GM23338 (cell line): Measurements from ENCODE around the gene SYNE1. TPM values are rescaled to one million over a fixed set of nuclear protein-coding genes. Genes with fewer than 3 reads are reported as not detected.

Experiments used
- ATAC-seq: fragments of 200-7000 bp; cut with Tn5 transposase; 3 replicates; pipeline ENCODE4 v1.9.1; 2020
- DNase-seq: peaks from one replicate; pipeline ENCODE4 v3.0.0-alpha.2; 2015; ENCODE audit warnings: low spot score
- H2AFZ ChIP-seq: fragments of 200-600 bp; sonication (generic); 2 replicates; pipeline ENCODE4 v1.8.0; 2016; ENCODE audit warnings: antibody characterized with exemption, mild to moderate bottlenecking, moderate library complexity
- H3F3A ChIP-seq: fragments of 200-600 bp; sonication (generic); replicated peaks from 2 replicates; pipeline ENCODE4 v1.8.0; 2017; ENCODE audit warnings: antibody characterized with exemption, mixed run types, low read depth
- H3K27ac ChIP-seq: fragments of 200-600 bp; sonication (generic); 2 replicates; pipeline ENCODE4 v1.6.1; 2016; ENCODE audit warnings: low read depth
- H3K27me3 ChIP-seq: fragments of 200-600 bp; sonication (generic); 2 replicates; pipeline ENCODE4 v1.8.0; 2016; ENCODE audit warnings: mild to moderate bottlenecking, mixed run types, moderate library complexity; ENCODE audit not compliant: insufficient read depth
- H3K36me3 ChIP-seq: fragments of 200-600 bp; sonication (generic); 2 replicates; pipeline ENCODE4 v1.8.0; 2016; ENCODE audit warnings: mild to moderate bottlenecking; ENCODE audit not compliant: insufficient read depth
- H3K4me1 ChIP-seq: fragments of 200-600 bp; sonication (generic); 2 replicates; pipeline ENCODE4 v1.8.0; 2016; ENCODE audit warnings: mild to moderate bottlenecking, moderate library complexity; ENCODE audit not compliant: insufficient read depth
- H3K4me2 ChIP-seq: fragments of 200-600 bp; sonication (generic); 2 replicates; pipeline ENCODE4 v1.7.1; 2017; ENCODE audit warnings: mixed run types
- H3K4me3 ChIP-seq: fragments of 200-600 bp; sonication (generic); 2 replicates; pipeline ENCODE4 v1.6.1; 2016; ENCODE audit warnings: mixed run types
- H3K79me2 ChIP-seq: fragments of 200-600 bp; sonication (generic); replicated peaks from 2 replicates; pipeline ENCODE4 v1.8.0; 2017; ENCODE audit warnings: mild to moderate bottlenecking; ENCODE audit not compliant: insufficient read depth
- H3K9me2 ChIP-seq: fragments of 200-600 bp; sonication (generic); 2 replicates; pipeline ENCODE4 v1.8.0; 2017; ENCODE audit not compliant: insufficient read depth
- H4K20me1 ChIP-seq: fragments of 200-600 bp; sonication (generic); replicated peaks from 2 replicates; pipeline ENCODE4 v1.8.0; 2017; ENCODE audit warnings: mild to moderate bottlenecking; ENCODE audit not compliant: insufficient read depth
- H3K27ac Mint-ChIP-seq: 2 replicates; pipeline ENCODE4 v1.8.0; 2020; ENCODE audit warnings: inconsistent platforms, mild to moderate bottlenecking, moderate library complexity, mixed read lengths
- H3K27me3 Mint-ChIP-seq: 3 replicates; pipeline ENCODE4 v1.8.0; 2022; ENCODE audit warnings: low read depth, mild to moderate bottlenecking, moderate library complexity, mixed read lengths, inconsistent platforms; ENCODE audit not compliant: insufficient read depth, poor library complexity
- H3K36me3 Mint-ChIP-seq: 3 replicates; pipeline ENCODE4 v1.8.0; 2021; ENCODE audit warnings: low read depth, mild to moderate bottlenecking, inconsistent platforms, moderate library complexity, mixed read lengths
- H3K4me1 Mint-ChIP-seq: 3 replicates; pipeline ENCODE4 v1.8.0; 2020; ENCODE audit warnings: mild to moderate bottlenecking, inconsistent platforms, mixed read lengths
- H3K4me3 Mint-ChIP-seq: 3 replicates; pipeline ENCODE4 v1.8.0; 2021; ENCODE audit warnings: moderate library complexity, mild to moderate bottlenecking, inconsistent platforms, mixed read lengths
- H3K9me3 Mint-ChIP-seq: 3 replicates; pipeline ENCODE4 v1.8.0; 2020; ENCODE audit warnings: moderate library complexity, mild to moderate bottlenecking, inconsistent platforms, mixed read lengths
- CREB1 ChIP-seq: fragments of 250-450 bp; sonication (Bioruptor Pico); IDR thresholded peaks from 2 replicates; pipeline ENCODE4 v1.5.0; 2020; ENCODE audit warnings: low read depth, mild to moderate bottlenecking, moderate library complexity
- CTCF ChIP-seq, 2 experiments: fragments of 200-600 bp in 1 of 2; sonication (generic) in 1 of 2; conservative IDR thresholded peaks; 2 replicates each; pipeline versions ENCODE4 v1.5.1 to v1.6.1; 2016 to 2017; ENCODE audit warnings: antibody characterized with exemption in 2 of 2, low read depth in 2 of 2, mild to moderate bottlenecking in 2 of 2, moderate library complexity in 1 of 2
- ETS1 ChIP-seq: IDR thresholded peaks from 2 replicates; pipeline ENCODE4 v1.6.1; 2016; ENCODE audit warnings: antibody characterized with exemption
- EZH2 ChIP-seq: fragments of 200-600 bp; sonication (generic); IDR thresholded peaks from one replicate; pipeline ENCODE4 v1.8.0; 2017; ENCODE audit warnings: antibody characterized with exemption, mild to moderate bottlenecking, low read depth; ENCODE audit not compliant: unreplicated experiment
- EZH2phosphoT487 ChIP-seq: fragments of 200-600 bp; sonication (generic); IDR thresholded peaks from one replicate; pipeline ENCODE4 v1.8.1; 2018; ENCODE audit warnings: antibody characterized with exemption; ENCODE audit not compliant: unreplicated experiment
- JUNB ChIP-seq: IDR thresholded peaks from one replicate; pipeline ENCODE4 v1.6.1; 2016; ENCODE audit warnings: antibody characterized with exemption; ENCODE audit not compliant: unreplicated experiment
- NANOG ChIP-seq: IDR thresholded peaks from 2 replicates; pipeline ENCODE4 v1.6.1; 2016; ENCODE audit warnings: antibody characterized with exemption, borderline replicate concordance
- POLR2AphosphoS5 ChIP-seq: IDR thresholded peaks from 2 replicates; pipeline ENCODE4 v1.6.1; 2016; ENCODE audit warnings: antibody characterized with exemption, low read depth
- REST ChIP-seq: IDR thresholded peaks from one replicate; pipeline ENCODE4 v1.6.1; 2018; ENCODE audit warnings: antibody characterized with exemption; ENCODE audit not compliant: unreplicated experiment
- STAT1 ChIP-seq: IDR thresholded peaks from one replicate; pipeline ENCODE4 v1.6.1; 2016; ENCODE audit warnings: antibody characterized with exemption; ENCODE audit not compliant: unreplicated experiment
- ZNF114 ChIP-seq: fragments of 250-450 bp; sonication (Bioruptor Pico); IDR thresholded peaks from 2 replicates; pipeline ENCODE4 v1.5.0; 2020; ENCODE audit warnings: mild to moderate bottlenecking, moderate library complexity
- ZNF331 ChIP-seq: fragments of 250-450 bp; sonication (Bioruptor Pico); IDR thresholded peaks from 2 replicates; pipeline ENCODE4 v1.5.0; 2020; ENCODE audit warnings: low read depth, mild to moderate bottlenecking, moderate library complexity
- ZNF462 ChIP-seq: fragments of 250-450 bp; sonication (Bioruptor Pico); IDR thresholded peaks from 2 replicates; pipeline ENCODE4 v1.5.0; 2020; ENCODE audit warnings: mild to moderate bottlenecking, moderate library complexity
- polyA plus RNA-seq: library from polyadenylated mRNA; unstranded; fragments of >200 nt; fragmentation: Nextera tagmentation; extraction: Ambion mirVana; gene quantifications from 2 replicates; pipeline ENCODE4 v1.2.1, GENCODE V29; 2016
- total RNA-seq: library from RNA; depleted of rRNA; stranded (reverse); fragments of >200 nt; shearing (Covaris generic); gene quantifications from 2 replicates; pipeline ENCODE4 v1.2.3, GENCODE V29; 2014

Gene SYNE1
- total and polyA plus RNA-seq, 2 experiments from 2014 or later, result 3.9 to 13.6 TPM

- no peaks in the 10 kb centered on the region for H3K4me1 ChIP-seq
- H3K4me3 Mint-ChIP-seq, result no peak overlapping the region
- H4K20me1 ChIP-seq, result no peaks in the 10 kb centered on the region
- H3K79me2 ChIP-seq, result no peaks in the 10 kb centered on the region
- H3K27ac ChIP-seq, result no peak overlapping the region
- TF ChIP-seq CREB1 (CRISPR knock-in tag) (no peak), POLR2AphosphoS5 (no peak), ETS1 (no peak), ZNF114 (CRISPR knock-in tag) (no peak), CTCF (conservative IDR thresholded peaks at IDR 0.05; ENCODE audit: low read depth in 2 of 2) (no peak), ZNF331 (CRISPR knock-in tag) (no peak), EZH2 (no peak), NANOG (no peak), ZNF462 (CRISPR knock-in tag) (no peak), JUNB (no peak), REST (no peak), EZH2phosphoT487 (no peak), STAT1 (no peak)
- H3K9me3 Mint-ChIP-seq, result peaks cover 3% of the 10 kb centered on the region; the same call in 1 of the 3 replicates
- H2AFZ ChIP-seq, result no peak overlapping the region
- no peaks in the 10 kb centered on the region for H3K4me1 Mint-ChIP-seq
- no peak for ATAC-seq
- H3K36me3 ChIP-seq, result no peaks in the 10 kb centered on the region
- no peak overlapping the region for H3K4me3 ChIP-seq
- no peak overlapping the region for H3K27ac Mint-ChIP-seq
- no peak for DNase-seq
- H3K4me2 ChIP-seq, result no peak overlapping the region
- H3K27me3 Mint-ChIP-seq, result no peaks in the 10 kb centered on the region
- H3K9me2 ChIP-seq, result peaks cover 18% of the 10 kb centered on the region; the same call in 1 of the 2 replicates
- H3K27me3 ChIP-seq, result no peaks in the 10 kb centered on the region
- H3F3A ChIP-seq, result no peaks in the 10 kb centered on the region
- H3K36me3 Mint-ChIP-seq, result no peaks in the 10 kb centered on the region
Measured at GRCh38 chr6:152089992-152090391, 547.2 kb downstream of the SYNE1 start.
